ENCODE measurements around the gene OAS3.
"Not testable (repeated sequence)": the region's sequence is repeated elsewhere in the genome, so short reads cannot be mapped to it uniquely, and the experiment has no call there.

Gene OAS3

GRCh38 chr12:112977641-112978040 is 39.4 kb downstream of the OAS3 start:
- Histone ChIP-seq H3K27ac (ENCODE audit: insufficient read depth, low read depth, low read length, poor library complexity, severe bottlenecking) (no peak overlapping the region), H3K9me3 (ENCODE audit: control insufficient read depth, low read length) (no peaks in the 10 kb centered on the region), H3K27me3 (ENCODE audit: control insufficient read depth, insufficient read depth, low read length, poor library complexity, severe bottlenecking) (no peaks in the 10 kb centered on the region), H3K4me3 (ENCODE audit: insufficient read depth, low read depth, low read length) (no peak overlapping the region), H3K36me3 (ENCODE audit: control insufficient read depth, insufficient read depth, low read length) (no peaks in the 10 kb centered on the region), H3K4me1 (ENCODE audit: control insufficient read depth, insufficient read depth, low read length) (no peaks in the 10 kb centered on the region)
- 92% methylated on average over 8 of the region's 8 CpGs for WGBS, 2 experiments

- Histone ChIP-seq H3K27ac (ENCODE audit: insufficient read depth, low read depth, low read length, poor library complexity, severe bottlenecking) (no peak within 1 kb of the TSS), H3K4me1 (ENCODE audit: control insufficient read depth, insufficient read depth, low read length) (no peaks in the 10 kb centered on the region), H3K36me3 (ENCODE audit: control insufficient read depth, insufficient read depth, low read length) (no peaks in the 10 kb centered on the region), H3K4me3 (ENCODE audit: insufficient read depth, low read depth, low read length) (no peak within 1 kb of the TSS), H3K9me3 (ENCODE audit: control insufficient read depth, low read length) (no peaks in the 10 kb centered on the region), H3K27me3 (ENCODE audit: control insufficient read depth, insufficient read depth, low read length, poor library complexity, severe bottlenecking) (no peaks in the 10 kb centered on the region)
- WGBS, 2 experiments, result 80 to 82% methylated on average over 19 of the region's 19 CpGs
Measured at GRCh38 chr12:112978163-112979040, 40.1 kb downstream of the OAS3 start, which contains the start of gene OAS2. Gene OAS2 (plus strand): TSS chr12:112978519. CDS start chr12:112978609, 90 bp downstream.

GRCh38 chr12:112979041-112979680 is 40.9 kb downstream of the OAS3 start:
- H3K27ac ChIP-seq (ENCODE audit: insufficient read depth, low read depth, low read length, poor library complexity, severe bottlenecking), result no peak overlapping the region
- H3K9me3 ChIP-seq (ENCODE audit: control insufficient read depth, low read length), result no peaks in the 10 kb centered on the region
- H3K36me3 ChIP-seq (ENCODE audit: control insufficient read depth, insufficient read depth, low read length), result no peaks in the 10 kb centered on the region
- WGBS, 2 experiments, result 90 to 95% methylated on average over 6 of the region's 6 CpGs
- no peaks in the 10 kb centered on the region for H3K27me3 ChIP-seq (ENCODE audit: control insufficient read depth, insufficient read depth, low read length, poor library complexity, severe bottlenecking)
- H3K4me1 ChIP-seq (ENCODE audit: control insufficient read depth, insufficient read depth, low read length), result no peaks in the 10 kb centered on the region
- H3K4me3 ChIP-seq (ENCODE audit: insufficient read depth, low read depth, low read length), result no peak overlapping the region

- no peaks in the 10 kb centered on the region for H3K27me3 ChIP-seq (ENCODE audit: control insufficient read depth, insufficient read depth, low read length, poor library complexity, severe bottlenecking)
- H3K36me3 ChIP-seq (ENCODE audit: control insufficient read depth, insufficient read depth, low read length), result no peaks in the 10 kb centered on the region
- WGBS, 2 experiments, result 78 to 84% methylated on average over 3 to 4 of the region's 4 CpGs
- no peak overlapping the region for H3K27ac ChIP-seq (ENCODE audit: insufficient read depth, low read depth, low read length, poor library complexity, severe bottlenecking)
- H3K4me1 ChIP-seq (ENCODE audit: control insufficient read depth, insufficient read depth, low read length), result no peaks in the 10 kb centered on the region
- no peaks in the 10 kb centered on the region for H3K9me3 ChIP-seq (ENCODE audit: control insufficient read depth, low read length)
- H3K4me3 ChIP-seq (ENCODE audit: insufficient read depth, low read depth, low read length), result no peak overlapping the region
Measured at GRCh38 chr12:112980491-112981158, 42.4 kb downstream of the OAS3 start.

GRCh38 chr12:112985642-112986290 is 47.5 kb downstream of the OAS3 start:
- no peaks in the 10 kb centered on the region for H3K36me3 ChIP-seq (ENCODE audit: control insufficient read depth, insufficient read depth, low read length)
- no peaks in the 10 kb centered on the region for H3K27me3 ChIP-seq (ENCODE audit: control insufficient read depth, insufficient read depth, low read length, poor library complexity, severe bottlenecking)
- 97 to 98% methylated on average over 1 of the region's 1 CpG for WGBS, 2 experiments
- no peak overlapping the region for H3K27ac ChIP-seq (ENCODE audit: insufficient read depth, low read depth, low read length, poor library complexity, severe bottlenecking)
- H3K4me3 ChIP-seq (ENCODE audit: insufficient read depth, low read depth, low read length), result no peak overlapping the region
- no peaks in the 10 kb centered on the region for H3K4me1 ChIP-seq (ENCODE audit: control insufficient read depth, insufficient read depth, low read length)
- H3K9me3 ChIP-seq (ENCODE audit: control insufficient read depth, low read length), result no peaks in the 10 kb centered on the region

- WGBS, 2 experiments, result 92 to 93% methylated on average over 7 of the region's 7 CpGs
- Histone ChIP-seq H3K27me3 (ENCODE audit: control insufficient read depth, insufficient read depth, low read length, poor library complexity, severe bottlenecking) (no peaks in the 10 kb centered on the region), H3K36me3 (ENCODE audit: control insufficient read depth, insufficient read depth, low read length) (no peaks in the 10 kb centered on the region), H3K4me1 (ENCODE audit: control insufficient read depth, insufficient read depth, low read length) (no peaks in the 10 kb centered on the region), H3K27ac (ENCODE audit: insufficient read depth, low read depth, low read length, poor library complexity, severe bottlenecking) (no peak overlapping the region), H3K4me3 (ENCODE audit: insufficient read depth, low read depth, low read length) (no peak overlapping the region), H3K9me3 (ENCODE audit: control insufficient read depth, low read length) (no peaks in the 10 kb centered on the region)
Measured at GRCh38 chr12:112986291-112986800, 48.1 kb downstream of the OAS3 start.

- no peaks in the 10 kb centered on the region for H3K27me3 ChIP-seq (ENCODE audit: control insufficient read depth, insufficient read depth, low read length, poor library complexity, severe bottlenecking)
- 90 to 93% methylated on average over 2 of the region's 2 CpGs for WGBS, 2 experiments
- no peak overlapping the region for H3K27ac ChIP-seq (ENCODE audit: insufficient read depth, low read depth, low read length, poor library complexity, severe bottlenecking)
- no peak overlapping the region for H3K4me3 ChIP-seq (ENCODE audit: insufficient read depth, low read depth, low read length)
- no peaks in the 10 kb centered on the region for H3K4me1 ChIP-seq (ENCODE audit: control insufficient read depth, insufficient read depth, low read length)
- H3K36me3 ChIP-seq (ENCODE audit: control insufficient read depth, insufficient read depth, low read length), result no peaks in the 10 kb centered on the region
- no peaks in the 10 kb centered on the region for H3K9me3 ChIP-seq (ENCODE audit: control insufficient read depth, low read length)
Measured at GRCh38 chr12:112987561-112987960, 49.3 kb downstream of the OAS3 start.

- H3K36me3 ChIP-seq (ENCODE audit: control insufficient read depth, insufficient read depth, low read length), result no peaks in the 10 kb centered on the region
- H3K4me3 ChIP-seq (ENCODE audit: insufficient read depth, low read depth, low read length), result no peak overlapping the region
- no peaks in the 10 kb centered on the region for H3K9me3 ChIP-seq (ENCODE audit: control insufficient read depth, low read length)
- no peak overlapping the region for H3K27ac ChIP-seq (ENCODE audit: insufficient read depth, low read depth, low read length, poor library complexity, severe bottlenecking)
- H3K27me3 ChIP-seq (ENCODE audit: control insufficient read depth, insufficient read depth, low read length, poor library complexity, severe bottlenecking), result no peaks in the 10 kb centered on the region
- 89 to 93% methylated on average over 3 of the region's 3 CpGs for WGBS, 2 experiments
- H3K4me1 ChIP-seq (ENCODE audit: control insufficient read depth, insufficient read depth, low read length), result no peaks in the 10 kb centered on the region
Measured at GRCh38 chr12:112988224-112988623, 50.0 kb downstream of the OAS3 start.

GRCh38 chr12:112988823-112989385 is 50.6 kb downstream of the OAS3 start:
- H3K27ac ChIP-seq (ENCODE audit: insufficient read depth, low read depth, low read length, poor library complexity, severe bottlenecking); H3K4me3 ChIP-seq (ENCODE audit: insufficient read depth, low read depth, low read length); H3K36me3 ChIP-seq (ENCODE audit: control insufficient read depth, insufficient read depth, low read length); H3K27me3 ChIP-seq (ENCODE audit: control insufficient read depth, insufficient read depth, low read length, poor library complexity, severe bottlenecking); H3K4me1 ChIP-seq (ENCODE audit: control insufficient read depth, insufficient read depth, low read length); H3K9me3 ChIP-seq (ENCODE audit: control insufficient read depth, low read length): not testable (repeated sequence)
- WGBS, 2 experiments, result 90 to 91% methylated on average over 3 of the region's 3 CpGs

Data from ectodermal cell (in vitro differentiated cells).